ENCODE data around the gene ANKMY1. TPM values are rescaled to one million over a fixed set of nuclear protein-coding genes. Genes with fewer than 3 reads are reported as not detected.

Gene ANKMY1
- total RNA-seq, 2 donors from 2014 or later = 15.4 to 22.1 TPM

DNA sequence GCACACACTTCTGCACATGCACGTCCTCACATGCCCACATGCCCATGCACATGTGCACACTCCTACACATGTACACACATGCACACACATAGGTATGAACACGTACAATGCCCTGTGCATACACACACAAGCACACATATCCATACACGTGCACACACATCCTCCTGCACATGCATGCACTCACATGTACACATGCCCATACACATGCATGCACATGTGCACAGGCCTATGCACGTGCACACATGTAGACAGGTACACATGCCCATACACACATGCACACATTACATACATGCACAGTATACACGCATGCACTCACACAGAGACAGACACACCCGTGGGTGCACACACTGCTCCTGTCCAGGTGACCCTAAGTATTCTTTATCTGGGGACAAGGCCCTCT, 88.0 kb downstream of the ANKMY1 start:
- ATAC-seq (no peak), DNase-seq (ENCODE audit: low spot score in 2 of 2) (no peak)
- Mint-ChIP-seq H3K36me3 (peaks cover 0 to 6% of the 10 kb centered on the region in 2 donors), H3K9me3 (peaks cover 7 to 14% of the 10 kb centered on the region in 2 donors), H3K27ac (no peak overlapping the region)

DNA sequence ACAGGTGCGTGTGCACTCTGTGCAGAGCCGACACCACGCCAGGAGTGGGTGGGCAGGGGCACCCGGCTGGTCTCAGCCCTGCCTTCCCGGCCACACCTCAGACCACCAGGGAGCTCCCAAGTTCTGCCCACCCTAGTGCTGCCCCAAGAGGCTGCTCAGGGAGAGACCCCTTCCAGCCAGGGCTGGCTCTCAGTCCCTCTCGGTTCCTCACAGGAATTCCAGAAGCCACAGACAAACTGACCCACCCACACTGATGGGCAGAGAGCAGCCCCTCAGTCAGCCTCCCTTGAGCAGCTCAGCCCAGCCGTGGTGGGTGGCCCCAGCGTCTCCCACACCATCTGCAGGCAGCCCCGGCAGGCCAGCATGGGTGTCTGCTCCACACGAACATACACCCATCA, 88.5 kb downstream of the ANKMY1 start:
- ATAC-seq = no peak
- Mint-ChIP-seq H3K9me3 (peaks cover 7 to 10% of the 10 kb centered on the region in 2 donors), H3K27ac (no peak overlapping the region), H3K36me3 (peaks cover 0 to 6% of the 10 kb centered on the region in 2 donors)
- DNase-seq (ENCODE audit: low spot score in 2 of 2) = no peak

DNA sequence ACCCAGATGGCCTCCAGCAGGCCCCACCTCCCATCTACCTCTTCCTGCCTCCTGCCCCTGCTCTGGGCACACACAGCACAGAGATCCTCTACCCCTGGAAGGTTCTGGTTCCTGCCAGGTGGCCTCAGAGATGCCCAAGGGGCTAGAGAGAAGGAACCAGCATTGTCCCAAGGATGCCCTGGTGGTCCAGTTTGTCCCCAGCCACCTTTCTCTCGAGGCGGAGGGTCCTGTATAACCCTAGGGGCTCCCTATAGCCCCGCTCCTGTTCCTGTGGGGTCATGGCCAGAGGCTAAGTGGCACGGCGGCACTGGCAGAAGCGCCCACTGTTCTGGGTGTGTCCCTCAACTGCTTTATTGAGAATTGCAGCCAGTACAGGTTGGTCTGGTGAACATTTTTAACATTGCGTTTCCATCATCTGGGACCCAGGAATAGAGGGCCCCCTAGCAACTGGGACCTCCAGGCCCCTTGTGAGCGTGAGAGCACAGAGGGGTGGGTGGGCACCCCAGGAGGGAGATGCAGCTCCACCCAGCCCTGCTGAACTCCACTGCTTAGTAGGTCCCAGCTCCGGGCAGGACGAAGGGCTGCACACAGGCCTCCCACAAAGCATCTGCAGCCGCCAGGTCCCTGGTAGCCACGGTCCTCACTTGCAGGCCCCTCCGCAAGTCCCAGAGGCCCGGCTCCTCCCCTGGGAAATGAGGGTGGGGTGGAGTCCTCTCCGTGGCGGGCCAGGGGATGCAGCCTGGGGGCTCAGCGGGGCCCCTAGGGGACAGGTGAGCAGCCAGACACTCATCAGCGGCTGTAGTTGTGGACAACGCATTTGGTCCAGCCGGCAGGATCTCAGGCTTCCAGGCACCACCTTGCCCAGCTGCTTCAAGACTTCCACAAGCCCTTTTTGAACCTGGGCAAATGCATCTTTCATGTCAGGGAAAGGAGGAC, 89.2 kb downstream of the ANKMY1 start:
- Mint-ChIP-seq H3K9me3 (peaks cover 4 to 7% of the 10 kb centered on the region in 2 donors), H3K27ac (no peak overlapping the region), H3K36me3 (peaks cover 0 to 2% of the 10 kb centered on the region in 2 donors)
- DNase-seq (ENCODE audit: low spot score in 2 of 2) (peak in 1 of 2 donors; percentile 3), ATAC-seq (no peak)

DNA sequence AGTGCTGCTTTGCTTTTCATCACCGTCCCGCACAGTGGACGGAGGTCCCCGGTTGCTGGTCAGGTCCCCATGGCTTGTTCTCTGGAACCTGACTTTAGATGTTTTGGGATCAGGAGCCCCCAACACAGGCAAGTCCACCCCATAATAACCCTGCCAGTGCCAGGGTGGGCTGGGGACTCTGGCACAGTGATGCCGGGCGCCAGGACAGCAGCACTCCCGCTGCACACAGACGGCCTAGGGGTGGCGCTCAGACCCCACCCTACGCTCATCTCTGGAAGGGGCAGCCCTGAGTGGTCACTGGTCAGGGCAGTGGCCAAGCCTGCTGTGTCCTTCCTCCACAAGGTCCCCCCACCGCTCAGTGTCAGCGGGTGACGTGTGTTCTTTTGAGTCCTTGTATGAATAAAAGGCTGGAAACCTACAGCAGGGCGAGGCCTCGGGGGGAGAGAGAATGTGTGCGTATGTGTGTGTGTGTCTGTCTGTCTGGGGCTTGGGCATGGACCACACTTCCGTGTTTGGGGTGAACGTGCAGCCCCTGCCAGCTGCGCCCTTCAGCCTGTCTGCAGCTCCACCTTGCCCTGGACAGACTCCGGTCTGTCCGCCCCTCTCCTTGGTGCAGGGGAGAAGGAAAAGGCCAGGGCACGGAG, 90.0 kb downstream of the ANKMY1 start:
- Mint-ChIP-seq H3K36me3 (no peaks in the 10 kb centered on the region), H3K9me3 (no peaks in the 10 kb centered on the region), H3K27ac (no peak overlapping the region)
- no peak for ATAC-seq
- peak in 1 of 2 donors; percentile 1 for DNase-seq (ENCODE audit: low spot score in 2 of 2)

DNA sequence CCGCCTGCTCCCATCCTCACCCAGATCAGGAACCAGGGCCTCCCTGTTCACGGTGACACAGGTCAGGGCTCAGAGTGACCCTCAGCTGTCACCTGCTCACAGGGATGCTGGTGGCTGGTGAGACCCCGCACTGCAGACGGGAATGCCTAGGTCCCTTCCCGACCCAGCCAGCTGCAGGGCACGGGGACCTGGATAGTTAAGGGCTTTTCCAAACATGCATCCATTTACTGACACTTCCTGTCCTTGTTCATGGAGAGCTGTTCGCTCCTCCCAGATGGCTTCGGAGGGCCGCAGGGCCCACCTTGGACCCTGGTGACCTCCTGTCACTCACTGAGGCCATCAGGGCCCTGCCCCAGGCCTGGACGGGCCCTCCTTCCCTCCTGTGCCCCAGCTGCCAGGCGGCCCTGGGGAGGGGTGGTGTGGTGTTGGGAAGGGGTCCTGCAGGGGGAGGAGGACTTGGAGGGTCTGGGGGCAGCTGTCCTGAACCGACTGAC, 90.6 kb downstream of the ANKMY1 start:
- Mint-ChIP-seq H3K36me3 (no peaks in the 10 kb centered on the region), H3K9me3 (no peaks in the 10 kb centered on the region), H3K27ac (no peak overlapping the region)
- ATAC-seq (no peak), DNase-seq (ENCODE audit: low spot score in 2 of 2) (peak in 1 of 2 donors; percentile 28)

DNA sequence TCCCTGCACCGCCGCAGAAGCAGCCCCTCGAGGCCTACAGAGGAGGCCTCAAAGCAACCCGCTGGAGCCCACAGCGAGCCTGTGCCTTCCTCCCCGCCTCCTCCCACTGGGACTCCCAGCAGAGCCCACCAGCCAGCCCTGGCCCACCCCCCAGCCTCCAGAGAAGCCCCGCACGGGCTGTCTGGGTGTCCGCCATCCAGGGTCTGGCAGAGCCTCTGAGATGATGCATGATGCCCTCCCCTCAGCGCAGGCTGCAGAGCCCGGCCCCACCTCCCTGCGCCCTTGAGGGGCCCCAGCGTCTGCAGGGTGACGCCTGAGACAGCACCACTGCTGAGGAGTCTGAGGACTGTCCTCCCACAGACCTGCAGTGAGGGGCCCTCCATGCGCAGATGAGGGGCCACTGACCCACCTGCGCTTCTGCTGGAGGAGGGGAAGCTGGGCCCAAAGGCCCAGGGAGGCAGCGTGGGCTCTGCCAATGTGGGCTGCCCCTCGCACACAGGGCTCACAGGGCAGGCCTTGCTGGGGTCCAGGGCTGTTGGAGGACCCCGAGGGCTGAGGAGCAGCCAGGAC, 91.1 kb downstream of the ANKMY1 start:
- H3K36me3 Mint-ChIP-seq = no peaks in the 10 kb centered on the region
- peak; percentile 2 to 34 for DNase-seq (ENCODE audit: low spot score in 2 of 2)

DNA sequence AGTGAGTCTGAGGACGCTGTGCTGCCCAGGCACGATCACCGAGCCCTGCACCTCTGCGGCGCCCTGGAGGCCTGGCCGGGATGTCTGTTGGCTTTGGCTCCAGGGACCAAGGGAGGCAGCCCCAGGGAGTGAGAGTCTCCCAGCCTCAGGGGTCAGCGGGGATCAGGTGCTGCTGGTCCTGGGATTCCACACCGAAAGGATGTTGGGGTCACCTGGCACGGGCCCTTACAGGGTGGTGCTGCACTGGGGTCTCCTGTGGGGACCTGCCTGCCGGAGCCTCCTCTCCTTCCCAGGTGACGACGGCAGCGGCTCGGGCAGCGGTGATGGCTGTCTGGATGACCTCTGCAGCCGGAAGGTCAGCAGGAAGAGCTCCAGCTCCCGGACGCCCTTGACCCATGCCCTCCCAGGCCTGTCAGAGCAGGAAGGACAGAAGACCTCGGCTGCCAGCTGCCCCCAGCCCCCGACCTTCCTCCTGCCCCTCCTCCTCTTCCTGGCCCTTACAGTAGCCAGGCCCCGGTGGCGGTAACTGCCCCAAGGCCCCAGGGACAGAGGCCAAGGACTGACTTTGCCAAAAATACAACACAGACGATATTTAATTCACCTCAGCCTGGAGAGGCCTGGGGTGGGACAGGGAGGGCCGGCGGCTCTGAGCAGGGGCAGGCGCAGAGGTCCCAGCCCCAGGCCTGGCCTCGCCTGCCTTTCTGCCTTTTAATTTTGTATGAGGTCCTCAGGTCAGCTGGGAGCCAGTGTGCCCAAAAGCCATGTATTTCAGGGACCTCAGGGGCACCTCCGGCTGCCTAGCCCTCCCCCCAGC, 91.8 kb downstream of the ANKMY1 start:
- Mint-ChIP-seq H3K27ac (no peak overlapping the region), H3K36me3 (no peaks in the 10 kb centered on the region), H3K9me3 (no peaks in the 10 kb centered on the region)
- DNase-seq (ENCODE audit: low spot score in 2 of 2) = peak in 1 of 2 donors; percentile 46
- no peak for ATAC-seq

More for the DNA sequence above, 91.1 kb downstream of the ANKMY1 start:
- Mint-ChIP-seq H3K27ac (no peak overlapping the region), H3K9me3 (no peaks in the 10 kb centered on the region)
- no peak for ATAC-seq

DNA sequence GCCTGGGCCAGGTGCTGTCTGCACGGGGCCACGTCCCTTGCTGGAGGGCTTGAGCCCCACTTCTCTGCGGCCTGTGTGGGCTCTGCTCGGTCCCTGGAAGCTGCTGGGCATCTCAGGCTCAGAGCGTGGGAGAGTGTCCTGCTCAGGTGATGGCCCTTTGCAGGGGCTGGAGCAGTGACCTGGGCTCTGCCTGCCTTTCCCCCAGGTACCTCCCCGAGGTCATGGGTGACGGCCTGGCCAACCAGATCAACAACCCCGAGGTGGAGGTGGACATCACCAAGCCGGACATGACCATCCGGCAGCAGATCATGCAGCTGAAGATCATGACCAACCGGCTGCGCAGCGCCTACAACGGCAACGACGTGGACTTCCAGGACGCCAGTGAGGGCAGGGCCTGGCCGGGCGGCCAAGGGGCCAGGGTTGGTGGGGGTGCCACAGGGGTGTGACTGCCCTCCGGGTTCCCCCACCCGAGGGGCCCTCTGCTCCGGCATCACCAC, 92.5 kb downstream of the ANKMY1 start:
- no peak for ATAC-seq
- no peaks in the 10 kb centered on the region for H3K9me3 Mint-ChIP-seq
- no peaks in the 10 kb centered on the region for H3K36me3 Mint-ChIP-seq
- peak; percentile 1 to 53 for DNase-seq (ENCODE audit: low spot score in 2 of 2)
- no peak overlapping the region for H3K27ac Mint-ChIP-seq

DNA sequence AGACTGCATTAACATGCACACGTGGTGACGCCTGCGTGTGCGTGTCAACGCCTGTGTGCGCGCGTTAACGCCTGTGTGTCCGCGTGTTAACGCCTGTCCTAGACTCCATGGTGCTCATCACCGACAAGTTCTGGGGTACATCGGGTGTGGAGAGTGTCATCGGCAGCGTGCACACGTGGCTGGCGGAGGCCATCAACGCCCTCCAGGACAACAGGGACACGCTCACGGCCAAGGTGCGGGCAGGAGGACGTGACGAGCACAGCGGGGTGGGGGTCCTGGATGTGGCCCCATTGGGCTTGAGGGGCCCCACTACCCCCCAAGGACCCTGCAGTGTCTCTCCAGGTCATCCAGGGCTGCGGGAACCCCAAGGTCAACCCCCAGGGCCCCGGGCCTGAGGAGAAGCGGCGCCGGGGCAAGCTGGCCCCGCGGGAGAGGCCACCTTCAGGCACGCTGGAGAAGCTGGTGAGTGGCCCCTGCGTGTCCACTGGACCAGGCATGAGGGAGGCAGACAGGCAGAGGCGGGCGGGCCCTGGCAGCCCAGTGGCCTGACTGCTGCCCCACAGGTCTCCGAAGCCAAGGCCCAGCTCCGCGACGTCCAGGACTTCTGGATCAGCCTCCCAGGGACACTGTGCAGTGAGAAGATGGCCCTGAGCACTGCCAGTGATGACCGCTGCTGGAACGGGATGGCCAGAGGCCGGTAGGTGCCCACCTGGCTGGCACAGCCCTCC, 93.1 kb downstream of the ANKMY1 start:
- no peak overlapping the region for H3K27ac Mint-ChIP-seq
- DNase-seq (ENCODE audit: low spot score in 2 of 2) (peak in 1 of 2 donors; percentile 45), ATAC-seq (no peak)
- H3K9me3 Mint-ChIP-seq = no peaks in the 10 kb centered on the region
- no peaks in the 10 kb centered on the region for H3K36me3 Mint-ChIP-seq

DNA sequence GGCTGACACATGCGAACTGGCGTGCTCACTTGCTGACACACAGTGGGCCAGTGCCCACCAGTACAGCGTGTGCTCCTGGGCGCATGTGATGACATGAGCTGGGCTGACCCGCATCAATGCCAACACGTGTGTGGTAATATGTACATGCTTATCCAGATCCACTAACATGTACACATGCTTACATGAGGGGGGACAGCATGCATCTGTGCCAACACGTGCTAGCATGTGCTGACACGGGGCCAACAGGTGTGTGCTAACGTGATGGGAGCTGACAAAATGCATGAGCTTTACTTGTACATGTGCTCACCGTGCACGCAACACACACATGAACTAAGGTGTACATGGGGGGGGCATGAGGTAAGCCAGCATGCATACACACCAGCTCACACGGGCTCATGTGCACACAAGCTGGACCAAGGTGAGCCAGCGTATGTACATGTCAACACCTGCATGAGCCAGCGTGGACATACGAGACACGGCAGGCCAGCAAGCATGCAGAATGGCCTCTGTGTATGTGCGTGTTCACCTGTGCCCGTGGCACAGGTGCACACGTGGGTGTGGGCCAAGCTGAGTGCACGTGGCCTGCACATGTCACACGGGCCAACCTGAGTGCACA, 93.8 kb downstream of the ANKMY1 start:
- DNase-seq (ENCODE audit: low spot score in 2 of 2) (peak; percentile 1 to 49), ATAC-seq (no peak)
- Mint-ChIP-seq H3K27ac (no peak overlapping the region), H3K36me3 (no peaks in the 10 kb centered on the region), H3K9me3 (no peaks in the 10 kb centered on the region)

DNA sequence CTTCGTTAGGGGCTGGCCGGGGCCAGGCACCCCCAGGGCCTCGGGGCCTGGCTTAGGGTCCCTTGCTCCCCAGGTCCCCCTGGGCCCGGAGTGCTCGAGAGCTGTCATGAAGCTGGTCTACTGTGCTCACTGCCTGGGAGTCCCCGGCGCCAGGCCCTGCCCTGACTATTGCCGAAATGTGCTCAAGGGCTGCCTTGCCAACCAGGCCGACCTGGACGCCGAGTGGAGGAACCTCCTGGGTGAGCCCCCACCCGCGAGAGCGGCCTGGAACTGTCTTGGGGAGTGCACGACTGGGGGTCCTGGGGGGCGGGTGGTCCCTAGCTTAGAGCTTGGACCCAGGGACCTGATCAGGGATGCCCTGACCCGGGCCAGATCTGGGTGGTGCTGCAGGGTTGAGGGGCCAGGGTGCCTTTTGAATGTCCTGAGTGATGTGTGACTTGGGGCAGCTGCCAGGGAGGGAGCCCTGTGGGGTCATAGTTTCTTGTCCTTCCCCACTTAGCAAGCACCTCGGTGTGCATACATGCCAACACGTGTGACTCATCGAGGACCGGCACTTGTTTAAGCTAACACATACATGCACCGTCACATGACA, 94.4 kb downstream of the ANKMY1 start:
- ATAC-seq = no peak
- DNase-seq (ENCODE audit: low spot score in 2 of 2) = peak in 1 of 2 donors; percentile 53
- H3K9me3 Mint-ChIP-seq = no peaks in the 10 kb centered on the region
- no peaks in the 10 kb centered on the region for H3K36me3 Mint-ChIP-seq
- no peak overlapping the region for H3K27ac Mint-ChIP-seq

DNA sequence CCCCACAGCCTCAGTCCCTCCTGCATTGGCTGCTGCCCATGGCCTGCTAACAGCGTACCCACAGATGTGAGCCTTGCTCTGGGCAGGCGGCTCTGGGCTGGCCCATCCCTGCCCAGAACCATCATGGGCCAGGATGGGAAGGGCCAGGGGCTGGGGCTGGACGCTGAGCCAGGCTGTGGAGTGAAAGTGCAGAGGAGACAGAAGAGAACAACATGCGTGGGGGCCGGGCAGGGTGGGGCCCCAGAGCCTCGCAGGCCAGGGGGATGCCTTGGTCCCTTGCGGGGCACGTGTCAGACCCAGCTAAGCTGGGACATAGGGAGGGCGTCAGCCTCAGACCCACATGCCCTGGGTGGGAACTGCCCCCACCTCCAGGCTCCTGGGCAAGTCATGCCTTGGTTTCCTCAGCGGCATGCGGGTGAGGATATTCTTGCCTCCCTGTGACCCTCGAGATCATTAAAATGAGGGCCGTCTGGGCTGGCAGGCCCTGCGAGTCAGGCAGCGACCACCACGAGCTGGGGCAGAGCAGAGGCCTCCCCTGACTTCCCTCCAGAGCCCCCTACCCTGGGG, 95.0 kb downstream of the ANKMY1 start:
- Mint-ChIP-seq H3K27ac (no peak overlapping the region), H3K36me3 (no peaks in the 10 kb centered on the region)
- no peak for ATAC-seq

DNA sequence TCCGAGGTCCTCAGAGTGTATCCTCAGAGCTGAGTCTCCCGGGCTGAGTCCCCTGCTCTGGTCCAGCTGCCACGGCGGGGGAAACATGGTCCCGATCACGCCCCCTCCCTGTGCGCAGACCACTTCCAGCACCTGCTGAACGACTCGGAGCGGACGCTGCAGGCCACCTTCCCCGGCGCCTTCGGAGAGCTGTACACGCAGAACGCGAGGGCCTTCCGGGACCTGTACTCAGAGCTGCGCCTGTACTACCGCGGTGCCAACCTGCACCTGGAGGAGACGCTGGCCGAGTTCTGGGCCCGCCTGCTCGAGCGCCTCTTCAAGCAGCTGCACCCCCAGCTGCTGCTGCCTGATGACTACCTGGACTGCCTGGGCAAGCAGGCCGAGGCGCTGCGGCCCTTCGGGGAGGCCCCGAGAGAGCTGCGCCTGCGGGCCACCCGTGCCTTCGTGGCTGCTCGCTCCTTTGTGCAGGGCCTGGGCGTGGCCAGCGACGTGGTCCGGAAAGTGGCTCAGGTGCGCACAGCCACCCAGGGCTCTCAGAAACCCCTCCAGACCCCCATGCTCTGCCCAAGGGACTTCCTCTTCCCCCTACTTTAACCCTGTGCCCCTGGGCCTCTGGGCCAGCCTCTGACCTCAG, 95.6 kb downstream of the ANKMY1 start:
- H3K27ac Mint-ChIP-seq = no peak overlapping the region
- H3K36me3 Mint-ChIP-seq = no peaks in the 10 kb centered on the region

More for the DNA sequence above, 95.0 kb downstream of the ANKMY1 start:
- no peaks in the 10 kb centered on the region for H3K9me3 Mint-ChIP-seq
- DNase-seq (ENCODE audit: low spot score in 2 of 2) = peak in 1 of 2 donors; percentile 30

DNA sequence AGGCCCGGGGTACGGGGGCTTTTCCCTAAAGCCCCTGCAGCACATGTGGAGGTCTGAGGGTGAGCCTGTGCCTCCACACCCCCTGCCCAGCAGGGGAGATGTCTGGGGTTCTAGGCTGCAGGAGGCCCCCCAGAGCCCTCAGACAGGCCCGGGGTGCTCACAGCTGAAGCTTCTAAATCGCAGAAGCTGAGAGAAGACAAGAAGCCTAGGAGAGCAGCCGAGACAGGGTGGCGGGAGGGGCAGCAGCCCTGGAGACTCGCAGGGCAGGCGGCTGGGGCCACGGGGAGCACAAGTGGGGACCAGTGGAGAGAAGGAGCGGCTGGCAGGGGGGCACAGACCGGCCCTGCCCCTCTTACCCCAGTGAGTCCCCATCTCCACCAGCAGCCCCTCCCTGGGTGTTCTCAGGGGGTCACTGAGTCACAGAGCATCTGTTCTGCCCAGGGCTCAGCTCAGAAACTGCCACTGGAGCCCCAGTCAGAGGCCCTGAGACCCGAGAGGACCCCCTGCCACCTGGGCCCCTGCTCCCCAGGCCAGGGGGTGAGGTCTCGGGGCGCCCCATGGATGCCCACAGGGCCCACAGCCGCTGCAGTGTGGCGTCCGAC, 96.2 kb downstream of the ANKMY1 start:
- no peak for ATAC-seq
- Mint-ChIP-seq H3K36me3 (no peaks in the 10 kb centered on the region), H3K9me3 (no peaks in the 10 kb centered on the region), H3K27ac (no peak overlapping the region)
- peak in 1 of 2 donors; percentile 35 for DNase-seq (ENCODE audit: low spot score in 2 of 2)

More for the DNA sequence above, 95.6 kb downstream of the ANKMY1 start:
- no peaks in the 10 kb centered on the region for H3K9me3 Mint-ChIP-seq
- peak in 1 of 2 donors; percentile 48 for DNase-seq (ENCODE audit: low spot score in 2 of 2)
- no peak for ATAC-seq
